Left kidney (tissue), 1 donor: ENCODE measurements around the gene ABCA7. TPM values are rescaled to one million over a fixed set of nuclear protein-coding genes. Genes with fewer than 3 reads are reported as not detected.

Experiments
- polyA plus RNA-seq: library from polyadenylated mRNA; unstranded; fragments of 120-200 nt; gene quantifications from one replicate; pipeline ENCODE4 v1.2.1, GENCODE V29; 2013; ENCODE audit not compliant: insufficient read length

The ABCA7 gene
- polyA plus RNA-seq, 1 donor, result 7.6 TPM

Other genes with a start within 250 kb of the ABCA7 start
- gene PTBP1, start 242.7 kb upstream of the ABCA7 start, polyA plus RNA-seq, result 395 TPM
- 9.4 TPM for gene PLPPR3, start 218.2 kb upstream of the ABCA7 start, polyA plus RNA-seq
- gene AZU1, start 212.3 kb upstream of the ABCA7 start, polyA plus RNA-seq, result 0.81 TPM
- 0.67 TPM for gene PRTN3, start 199.1 kb upstream of the ABCA7 start, polyA plus RNA-seq
- 0.20 TPM for gene ELANE, start 187.8 kb upstream of the ABCA7 start, polyA plus RNA-seq
- gene CFD, start 180.4 kb upstream of the ABCA7 start, polyA plus RNA-seq, result 2.1 TPM
- gene MED16, start 146.9 kb upstream of the ABCA7 start, polyA plus RNA-seq, result 45.7 TPM
- not detected for gene RNU6-9, start 146.6 kb upstream of the ABCA7 start, polyA plus RNA-seq
- 34.8 TPM for gene R3HDM4, start 126.9 kb upstream of the ABCA7 start, polyA plus RNA-seq
- gene KISS1R, start 122.8 kb upstream of the ABCA7 start, polyA plus RNA-seq, result 0.25 TPM
- 28.3 TPM for gene ARID3A, start 114.1 kb upstream of the ABCA7 start, polyA plus RNA-seq
- 30.4 TPM for gene WDR18, start 55.8 kb upstream of the ABCA7 start, polyA plus RNA-seq
- 0.71 TPM for gene GRIN3B, start 39.7 kb upstream of the ABCA7 start, polyA plus RNA-seq
- 92.5 TPM for gene TMEM259, start 19.0 kb upstream of the ABCA7 start, polyA plus RNA-seq
- not detected for gene RNU6-2, start 18.6 kb upstream of the ABCA7 start, polyA plus RNA-seq
- gene CNN2, start 13.5 kb upstream of the ABCA7 start, polyA plus RNA-seq, result 164 TPM
- 7.2 TPM for gene ARHGAP45, start 27.1 kb downstream of the ABCA7 start, polyA plus RNA-seq
- gene POLR2E, start 55.3 kb downstream of the ABCA7 start, polyA plus RNA-seq, result 130 TPM
- 224 TPM for gene GPX4, start 63.9 kb downstream of the ABCA7 start, polyA plus RNA-seq
- 15.1 TPM for gene SBNO2, start 134.2 kb downstream of the ABCA7 start, polyA plus RNA-seq
- 56.2 TPM for gene STK11, start 165.7 kb downstream of the ABCA7 start, polyA plus RNA-seq
- 1.4 TPM for gene CBARP, start 197.9 kb downstream of the ABCA7 start, polyA plus RNA-seq
- gene ATP5F1D, start 201.6 kb downstream of the ABCA7 start, polyA plus RNA-seq, result 76.3 TPM
- 43.8 TPM for gene MIDN, start 208.5 kb downstream of the ABCA7 start, polyA plus RNA-seq
- gene CIRBP, start 229.2 kb downstream of the ABCA7 start, polyA plus RNA-seq, result 895 TPM
- 16.2 TPM for gene FAM174C, start 235.4 kb downstream of the ABCA7 start, polyA plus RNA-seq
- gene EFNA2, start 245.8 kb downstream of the ABCA7 start, polyA plus RNA-seq, result 1.4 TPM